ENCODE data around the gene RPTOR.

The RPTOR gene

DNA sequence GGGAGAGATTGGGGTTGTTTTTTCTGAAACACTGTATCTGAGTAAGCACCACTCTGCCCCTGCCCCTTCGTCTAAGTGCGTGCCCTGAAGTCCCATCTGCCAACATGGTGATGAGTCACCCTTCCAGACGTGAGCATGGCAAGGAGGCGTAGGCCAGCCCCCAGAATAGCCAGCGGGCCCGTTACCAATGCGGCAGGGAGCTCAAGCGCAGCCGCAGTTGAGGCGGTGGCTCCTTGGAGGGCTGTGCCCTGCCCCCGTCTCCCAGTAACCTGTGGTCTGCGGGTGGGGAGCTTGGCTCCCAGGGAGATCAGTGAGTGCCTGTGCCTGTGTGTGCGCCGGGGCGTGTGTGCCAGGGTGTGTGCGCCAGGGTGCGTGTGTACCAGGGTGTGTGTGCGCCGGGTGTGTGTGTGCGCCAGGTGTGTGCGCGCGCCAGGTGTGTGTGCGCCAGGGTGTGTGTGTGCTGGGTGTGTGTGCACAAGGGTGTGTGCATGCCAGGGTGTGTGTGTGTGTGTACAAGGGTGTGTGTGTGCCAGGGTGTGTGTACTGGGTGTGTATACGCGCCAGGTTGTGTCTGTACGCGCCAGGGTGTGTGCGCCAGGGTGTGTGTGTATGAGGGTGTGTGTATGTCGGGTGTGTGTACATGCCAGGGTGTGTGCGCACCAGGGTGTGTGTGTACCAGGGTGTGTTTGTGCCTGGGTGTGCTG, 348.4 kb downstream of the RPTOR start:
- DNase-seq (ENCODE audit: low spot score), result no peak

DNA sequence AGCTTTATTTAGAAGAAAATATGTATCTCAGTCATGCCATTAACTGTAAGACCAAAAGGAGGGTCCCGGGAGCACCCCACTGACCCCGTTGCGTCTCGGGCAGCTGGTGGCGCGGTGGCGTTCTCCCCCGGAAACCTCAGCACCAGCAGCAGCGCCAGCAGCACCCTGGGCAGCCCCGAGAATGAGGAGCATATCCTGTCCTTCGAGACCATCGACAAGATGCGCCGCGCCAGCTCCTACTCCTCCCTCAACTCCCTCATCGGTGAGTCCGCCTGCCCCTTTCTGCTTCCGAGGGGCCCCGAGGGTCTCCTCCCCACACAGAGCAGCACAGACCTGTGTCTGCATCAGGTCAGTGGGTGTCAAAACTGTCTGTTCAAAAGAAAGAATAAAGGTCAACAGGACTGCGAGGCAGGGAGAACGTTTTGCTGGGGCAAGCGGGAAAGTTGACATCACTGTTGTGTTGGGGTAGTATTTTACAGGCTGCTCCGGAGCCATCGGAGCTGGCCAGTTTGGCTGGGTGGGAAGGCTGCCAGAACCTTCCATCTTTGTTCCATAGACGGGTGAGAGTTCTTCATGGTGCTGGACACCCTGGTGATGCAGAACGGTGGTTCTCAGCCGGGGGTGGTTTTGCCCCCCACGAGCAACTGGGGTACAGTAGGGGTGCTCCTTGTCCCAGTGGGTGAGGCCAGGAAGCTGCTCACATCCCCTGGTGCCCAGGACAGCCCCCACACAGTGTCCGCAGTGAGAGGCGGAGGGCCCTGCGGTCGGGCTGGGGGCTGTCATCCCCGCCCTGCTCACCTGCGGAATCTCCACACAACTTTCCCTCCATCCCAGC, 349.2 kb downstream of the RPTOR start:
- DNase-seq (ENCODE audit: low spot score), result no peak

DNA sequence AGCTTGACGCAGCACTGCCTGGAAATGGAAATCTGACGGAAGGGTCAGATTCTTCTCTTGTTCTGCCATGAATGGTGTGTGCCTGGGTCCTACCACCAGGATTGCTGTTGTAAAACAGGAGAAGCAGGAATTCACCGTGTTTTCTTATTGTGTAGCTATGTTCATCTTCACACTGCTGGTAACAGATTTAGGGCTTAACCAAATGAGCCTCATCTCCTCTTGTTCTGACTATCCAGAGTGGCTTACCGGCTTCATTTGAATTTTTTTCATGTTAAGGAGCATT, 349.7 kb downstream of the RPTOR start:
- DNase-seq (ENCODE audit: low spot score), result no peak

DNA sequence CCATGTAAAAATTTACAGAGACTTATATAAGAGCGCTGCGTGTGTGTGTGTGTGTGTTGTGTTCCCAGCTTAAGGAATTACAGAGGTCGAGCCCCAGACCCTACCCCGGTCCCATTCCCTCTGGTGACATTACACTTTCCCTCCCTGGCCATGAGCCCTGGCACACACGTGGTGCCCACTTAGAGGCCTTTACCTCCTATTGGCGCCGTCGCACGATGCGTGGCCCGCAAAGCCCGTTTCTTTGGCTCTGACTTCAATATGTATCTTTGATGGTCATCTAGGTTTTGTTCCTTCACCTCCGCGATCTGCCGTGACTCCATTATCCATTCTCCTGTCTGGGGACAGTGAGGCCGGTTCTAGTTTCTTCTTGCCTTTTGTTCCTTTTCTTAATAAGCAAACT, 350.1 kb downstream of the RPTOR start:
- no peak for DNase-seq (ENCODE audit: low spot score)

DNA sequence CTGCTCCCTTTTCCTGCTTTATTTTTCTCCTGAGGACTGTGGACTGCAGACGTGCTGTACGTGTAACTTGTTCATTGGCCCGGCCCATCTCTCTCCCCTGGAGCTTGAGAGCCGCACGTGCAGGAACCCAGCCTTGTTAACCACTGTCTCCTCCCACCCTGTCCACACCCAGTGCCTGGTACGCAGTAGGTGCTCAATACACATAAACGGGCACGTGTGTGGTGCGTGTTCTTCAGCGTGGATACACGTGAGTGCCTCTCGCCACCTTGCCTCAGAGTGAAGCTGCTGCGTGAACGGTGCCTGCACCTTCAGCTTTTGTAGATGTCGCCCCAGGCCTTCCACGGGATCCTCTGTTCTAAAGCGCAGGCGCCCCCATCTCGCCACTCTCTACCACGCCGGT, 350.7 kb downstream of the RPTOR start:
- DNase-seq (ENCODE audit: low spot score), result no peak

DNA sequence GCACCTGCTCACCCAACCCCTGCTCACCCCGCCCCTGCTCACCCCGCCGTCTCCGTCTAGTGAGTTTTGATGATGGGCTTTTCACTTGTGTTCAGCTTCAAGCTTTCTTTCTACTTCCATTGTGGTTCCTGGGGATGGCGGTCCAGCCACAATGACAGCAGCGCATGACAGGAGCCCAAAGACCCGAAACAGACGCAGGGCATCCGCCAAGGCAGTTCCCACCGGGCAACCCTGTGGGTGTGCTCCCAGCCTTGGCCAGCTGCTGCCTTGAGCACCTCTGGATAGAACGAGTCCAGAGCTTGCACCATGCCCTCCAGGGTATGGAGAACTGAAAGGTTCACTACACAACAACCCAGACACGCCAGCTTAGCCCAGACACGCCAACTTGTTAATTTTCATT, 354.1 kb downstream of the RPTOR start:
- DNase-seq (ENCODE audit: low spot score), result no peak

DNA sequence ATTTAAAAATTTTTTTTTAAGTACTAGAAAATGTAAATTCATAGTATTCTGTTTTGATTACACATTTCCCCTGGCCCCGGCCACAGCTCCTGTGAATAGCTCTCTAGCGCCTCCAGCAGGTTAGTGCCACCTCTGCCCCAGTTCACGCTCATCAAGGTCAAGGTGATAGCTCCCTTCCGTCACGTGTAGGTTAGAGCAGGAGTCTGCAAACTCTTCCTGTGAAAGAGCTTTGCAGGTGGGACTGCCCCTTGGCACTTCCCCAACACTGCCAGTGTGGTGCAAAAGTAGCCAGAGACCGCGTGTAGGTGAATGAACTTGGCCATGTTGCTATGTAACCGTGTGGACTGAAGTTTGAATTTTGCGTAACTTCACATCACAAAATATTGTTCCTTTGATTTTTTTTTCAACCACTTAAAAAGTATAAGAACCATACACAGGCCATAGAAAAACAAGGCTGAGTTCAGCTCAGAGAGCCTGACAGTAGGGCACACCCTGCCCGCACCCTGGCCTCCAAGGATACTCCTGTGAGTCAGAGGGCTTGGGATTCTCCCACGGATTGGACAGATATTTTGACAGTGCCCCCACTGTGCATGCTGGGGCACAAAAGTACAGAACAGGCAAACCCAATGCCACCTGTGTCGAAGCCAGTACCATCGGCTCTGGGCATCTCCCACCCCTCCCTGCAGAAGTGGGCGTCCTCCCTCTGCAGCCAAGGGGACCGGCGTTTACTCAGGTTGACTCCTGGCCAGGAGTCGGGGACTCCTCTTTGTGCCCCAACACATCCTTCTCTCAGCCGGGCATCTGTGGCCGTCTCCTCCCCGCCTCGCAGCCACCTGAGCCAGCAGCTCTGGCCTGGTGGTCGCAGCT, 355.0 kb downstream of the RPTOR start:
- DNase-seq (ENCODE audit: low spot score), result peak; percentile 44

DNA sequence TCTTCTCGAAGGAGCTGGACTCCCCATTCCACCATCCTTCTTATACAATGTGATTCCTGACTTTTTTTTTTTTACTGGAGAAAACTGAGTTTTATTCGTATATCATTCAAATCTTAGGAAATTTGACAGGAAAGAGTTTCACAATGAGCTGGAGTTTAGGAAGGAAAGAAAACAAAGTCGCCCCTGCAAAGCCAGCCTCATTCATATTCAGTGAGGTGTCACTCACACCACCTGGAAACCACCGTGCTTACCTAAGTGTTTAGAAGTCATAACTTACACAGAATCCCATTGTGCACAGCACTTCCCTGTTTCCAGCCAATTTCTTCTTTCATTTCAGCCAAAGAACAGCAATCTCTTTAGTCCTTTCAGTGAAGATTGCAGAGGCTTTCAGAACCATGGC, 356.7 kb downstream of the RPTOR start:
- no peak for DNase-seq (ENCODE audit: low spot score)

DNA sequence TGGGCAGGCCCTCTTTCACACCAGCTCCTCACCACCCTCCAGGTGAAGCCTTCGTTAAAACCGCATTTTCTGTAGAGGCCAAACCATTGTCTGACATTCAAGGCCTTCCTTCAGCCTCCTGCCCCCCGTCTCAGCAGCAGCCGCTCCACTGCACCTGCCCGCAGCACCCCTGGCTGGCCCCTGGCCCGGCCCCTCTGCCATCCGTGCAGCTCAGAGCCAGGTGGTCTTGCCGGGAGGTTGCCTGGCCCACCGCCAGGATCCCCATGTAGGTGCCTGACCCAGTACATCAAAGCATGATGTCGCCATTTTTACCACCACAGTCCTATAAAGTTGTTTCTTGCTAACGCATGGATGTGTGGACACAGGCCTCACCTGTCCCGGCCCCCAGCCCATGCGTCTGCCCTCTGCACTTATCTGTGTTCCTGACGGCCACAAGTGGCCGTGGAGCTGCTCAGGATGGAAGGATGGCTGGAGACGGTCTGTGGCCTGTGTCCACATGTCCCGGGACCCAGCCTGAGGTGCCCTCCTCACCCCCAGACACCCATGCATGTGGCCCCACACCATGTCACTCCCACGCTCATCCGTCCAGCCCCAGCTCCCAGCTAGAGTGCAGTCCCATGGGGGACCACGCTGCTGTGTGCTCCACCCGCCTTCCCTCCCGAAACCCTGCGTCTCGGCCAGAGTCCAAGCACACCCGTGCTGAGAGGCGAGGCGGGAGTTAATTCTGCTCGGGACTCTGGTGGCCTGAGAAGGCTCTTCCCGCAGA, 357.7 kb downstream of the RPTOR start:
- DNase-seq (ENCODE audit: low spot score), result no peak

DNA sequence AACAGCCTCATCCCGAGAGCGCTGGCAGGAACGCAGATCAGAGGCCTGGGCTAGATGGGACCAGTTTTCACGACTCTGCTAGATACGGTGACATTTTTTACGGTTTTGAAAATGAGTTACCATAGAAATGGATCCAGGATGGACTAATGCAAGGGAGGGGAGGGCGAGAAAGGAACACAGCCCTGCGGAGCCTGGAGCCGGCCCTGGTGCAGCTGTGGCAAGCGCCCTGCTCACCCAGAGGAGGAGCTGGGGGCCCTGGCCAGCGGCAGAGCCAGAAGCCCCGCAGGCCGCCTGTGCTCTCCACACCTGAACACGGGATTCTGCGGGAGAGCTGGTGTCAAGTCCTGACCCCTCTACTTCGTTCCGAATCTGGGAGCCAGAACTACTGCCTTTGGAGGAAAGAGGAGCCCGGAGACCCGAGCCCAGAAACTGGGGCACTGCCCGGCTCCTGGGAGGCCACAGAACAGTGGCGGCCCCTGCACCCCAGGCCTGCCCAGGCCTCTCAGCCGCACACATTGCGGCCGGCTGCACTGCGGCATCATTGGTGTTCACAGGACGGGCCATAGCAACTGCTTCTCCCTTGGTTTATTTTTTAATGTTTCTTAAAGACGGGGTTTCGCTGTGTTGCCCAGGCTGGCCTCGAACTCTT, 358.4 kb downstream of the RPTOR start:
- no peak for DNase-seq (ENCODE audit: low spot score)

DNA sequence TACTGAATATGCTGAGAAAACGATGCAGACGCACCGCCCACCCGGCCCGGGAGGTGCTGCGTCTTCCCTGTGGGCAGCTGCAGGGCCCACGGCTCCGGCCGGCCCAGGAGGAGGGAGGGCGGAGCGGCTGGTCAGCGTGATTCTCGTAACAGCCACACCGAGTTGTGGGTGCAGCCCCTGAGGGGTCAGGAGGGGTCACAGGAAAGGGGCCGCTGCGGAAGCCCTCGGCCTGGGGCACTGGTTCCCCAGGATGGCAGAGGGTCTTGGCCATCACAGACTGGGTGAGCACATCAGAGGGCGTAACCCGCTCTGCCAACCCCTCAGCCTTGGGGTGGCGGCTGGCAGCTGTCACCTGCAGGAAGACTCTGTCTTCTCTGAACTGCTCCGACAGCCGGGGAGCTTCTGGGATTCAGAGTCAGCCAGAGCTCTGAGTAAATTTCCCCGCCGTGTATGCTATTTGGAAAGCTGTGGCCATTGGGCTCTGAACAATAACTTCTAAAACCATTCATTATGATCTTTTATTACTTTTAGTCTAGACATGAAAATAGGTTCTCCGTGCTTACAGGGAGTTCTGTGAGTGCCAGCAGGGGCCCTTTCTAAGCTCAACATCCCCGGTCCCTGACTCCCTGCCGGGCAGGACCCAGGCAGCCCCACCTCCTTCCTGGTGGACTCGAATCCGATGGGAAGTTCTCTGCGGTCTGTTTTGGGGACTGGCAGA, 359.6 kb downstream of the RPTOR start:
- no peak for DNase-seq (ENCODE audit: low spot score)

DNA sequence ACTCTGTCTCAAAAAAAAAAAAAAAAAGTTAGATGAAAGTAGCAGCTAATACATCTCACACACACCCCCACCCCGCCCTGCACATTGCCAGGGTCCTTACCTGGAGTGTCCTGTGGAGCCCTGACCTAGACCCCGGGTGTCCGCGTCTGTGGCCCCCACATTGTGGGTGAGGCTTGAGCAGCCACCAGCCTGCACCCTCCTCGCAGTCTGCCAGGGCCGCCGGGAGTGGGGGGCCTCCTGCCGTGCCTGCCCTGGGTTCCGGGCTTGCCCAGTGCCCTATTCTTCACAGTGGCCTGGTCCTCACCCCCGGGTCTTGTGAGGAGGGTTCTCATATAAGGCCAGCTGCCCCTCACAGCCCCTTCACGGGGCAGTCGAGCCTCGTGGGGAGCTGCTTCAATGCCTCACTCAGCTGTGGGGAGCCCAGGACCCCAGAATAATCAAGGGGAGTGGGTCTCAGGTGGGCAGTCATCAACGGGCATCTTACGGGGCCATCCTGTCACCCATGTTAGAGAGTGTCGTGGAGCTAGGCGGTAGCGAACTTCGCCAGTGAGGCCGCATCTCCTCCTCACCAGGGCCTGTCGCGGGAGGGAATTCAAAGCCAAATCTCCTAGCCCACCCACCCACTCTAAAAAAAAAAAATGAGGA, 361.1 kb downstream of the RPTOR start:
- no peak for DNase-seq (ENCODE audit: low spot score)

DNA sequence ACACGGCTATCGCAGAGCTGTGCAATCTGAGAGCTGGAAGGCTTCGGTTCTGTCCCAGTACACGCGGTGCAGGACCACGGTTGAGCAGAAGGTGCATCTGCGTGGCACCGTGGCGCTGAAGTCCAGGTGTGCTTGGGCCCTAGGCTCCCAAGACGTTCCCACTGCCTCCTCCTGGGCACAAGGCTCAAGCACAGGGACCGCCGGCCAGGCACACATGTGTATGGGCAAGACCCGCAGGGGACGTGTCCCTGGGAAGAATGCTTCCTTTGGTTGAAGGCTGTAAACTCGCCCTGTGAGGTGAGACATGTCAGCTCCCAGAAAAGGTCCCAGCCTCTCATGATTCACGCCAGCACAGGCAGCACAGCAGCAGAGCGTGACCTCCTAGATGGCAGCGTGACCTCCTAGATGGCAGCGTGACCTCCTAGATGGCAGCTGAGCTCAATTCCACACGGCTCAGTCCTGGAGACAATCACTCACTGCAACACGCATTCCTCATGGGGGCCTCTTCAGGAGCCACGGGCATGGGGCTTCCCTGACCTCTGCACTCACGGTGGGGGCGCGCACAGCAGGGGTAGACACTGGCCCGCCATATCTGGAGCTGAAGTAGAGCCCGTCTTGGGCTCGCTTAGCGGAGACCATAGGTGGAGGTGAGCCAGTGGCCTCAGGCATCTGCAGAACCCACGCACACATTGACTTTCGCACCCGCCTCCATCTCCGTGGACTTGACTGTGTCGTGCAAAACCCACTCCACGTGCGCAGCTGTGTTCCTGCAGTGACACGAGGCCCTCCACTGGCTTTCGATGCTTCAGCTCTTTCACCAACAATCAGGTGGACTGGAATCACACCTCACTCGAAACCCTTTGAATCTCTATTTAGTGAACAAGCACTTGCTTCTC, 362.0 kb downstream of the RPTOR start:
- DNase-seq (ENCODE audit: low spot score), result no peak

DNA sequence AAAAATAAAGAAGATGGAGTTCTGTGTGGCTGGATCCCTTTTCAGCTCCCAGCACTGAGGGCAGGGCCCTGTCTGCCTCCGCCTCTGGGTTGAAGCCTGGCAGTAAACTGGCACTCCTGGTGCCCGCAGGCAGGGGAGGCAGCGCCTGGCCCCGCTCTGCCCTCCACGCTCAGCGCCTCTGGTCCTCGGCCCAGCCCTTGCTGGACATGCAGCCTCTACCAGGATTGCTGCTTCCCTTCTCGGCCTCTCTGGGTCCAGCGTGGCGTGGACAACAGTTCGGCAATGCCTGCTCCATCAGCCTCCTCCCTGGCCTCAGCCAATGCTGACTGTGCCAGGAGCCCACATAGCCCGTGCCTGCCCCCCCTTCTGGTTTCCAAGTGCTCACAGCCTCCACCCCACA, 362.6 kb downstream of the RPTOR start:
- DNase-seq (ENCODE audit: low spot score), result no peak

DNA sequence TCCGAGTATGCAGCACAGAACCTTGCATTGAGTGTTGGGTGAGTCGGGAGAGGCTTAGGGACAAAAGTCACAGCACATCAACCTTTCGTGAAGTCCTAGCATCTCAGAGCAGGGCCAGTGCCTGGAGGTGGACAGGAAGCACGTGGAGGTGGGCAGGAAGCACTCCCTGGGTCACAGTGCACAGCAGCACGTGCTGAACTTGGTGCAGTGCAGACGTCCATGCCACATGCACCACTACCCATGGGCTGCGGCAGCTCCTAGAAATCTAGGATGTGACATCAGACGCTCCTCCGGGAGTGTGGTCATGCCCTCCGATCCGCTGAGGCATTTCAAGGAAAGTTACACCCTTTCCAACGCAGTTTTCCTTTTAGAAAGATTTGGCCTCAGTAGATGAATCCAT, 363.6 kb downstream of the RPTOR start:
- DNase-seq (ENCODE audit: low spot score), result no peak

DNA sequence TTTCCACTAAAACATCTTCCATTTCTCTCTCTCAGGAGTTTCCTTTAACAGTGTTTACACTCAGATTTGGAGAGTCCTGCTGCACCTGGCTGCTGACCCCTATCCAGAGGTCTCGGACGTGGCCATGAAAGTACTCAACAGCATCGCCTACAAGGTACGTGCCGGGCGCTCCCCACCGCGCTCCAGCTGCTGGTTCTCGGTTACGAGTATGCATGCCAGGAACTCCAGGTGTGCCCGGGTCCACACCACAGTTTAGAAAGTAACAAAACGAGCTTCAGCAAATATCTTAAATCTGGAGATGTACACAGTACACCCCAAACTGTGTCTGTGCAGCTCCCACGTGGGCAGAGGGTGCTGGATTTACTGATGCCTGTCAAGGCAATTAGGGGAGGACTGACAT, 364.1 kb downstream of the RPTOR start:
- DNase-seq (ENCODE audit: low spot score), result no peak

DNA sequence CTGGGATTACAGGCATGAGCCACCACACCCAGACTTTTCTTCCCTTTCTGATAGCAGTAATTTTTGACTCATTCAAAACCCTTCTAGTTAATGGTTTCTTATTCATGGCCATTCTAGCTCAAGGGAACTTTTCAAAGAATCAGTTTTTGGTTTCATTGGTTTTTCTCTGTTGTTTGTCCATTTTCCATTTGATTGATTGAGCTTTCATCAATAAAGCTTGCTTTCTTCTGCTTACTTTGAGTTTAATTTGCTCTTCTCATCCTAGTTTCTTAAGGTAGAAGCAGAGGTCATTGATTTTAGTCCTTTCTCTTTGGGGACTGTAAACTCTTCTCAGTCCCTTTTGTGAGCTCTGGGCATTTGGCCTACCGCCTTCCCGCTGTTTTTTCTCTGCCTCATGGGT, 365.0 kb downstream of the RPTOR start:
- no peak for DNase-seq (ENCODE audit: low spot score)

DNA sequence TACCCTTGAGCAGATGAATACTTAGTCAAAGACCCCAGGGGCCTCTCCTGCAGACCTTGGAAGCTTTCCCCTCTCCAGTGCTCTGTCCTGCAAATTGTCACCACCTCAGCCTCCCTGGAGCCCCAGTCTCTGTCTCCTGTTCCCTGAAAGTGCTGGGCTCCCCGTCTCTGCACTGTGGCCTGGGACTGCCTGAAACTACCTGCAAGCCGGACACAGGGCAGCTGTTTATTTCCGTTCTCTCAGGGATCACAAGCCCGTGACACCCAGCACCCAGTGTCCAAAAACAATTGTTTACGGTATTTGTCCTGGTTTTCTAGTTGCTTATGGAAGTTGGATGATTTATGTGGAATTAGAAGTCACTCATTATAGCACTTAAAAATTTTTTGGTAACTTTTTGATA, 365.4 kb downstream of the RPTOR start:
- no peak for DNase-seq (ENCODE audit: low spot score)

DNA sequence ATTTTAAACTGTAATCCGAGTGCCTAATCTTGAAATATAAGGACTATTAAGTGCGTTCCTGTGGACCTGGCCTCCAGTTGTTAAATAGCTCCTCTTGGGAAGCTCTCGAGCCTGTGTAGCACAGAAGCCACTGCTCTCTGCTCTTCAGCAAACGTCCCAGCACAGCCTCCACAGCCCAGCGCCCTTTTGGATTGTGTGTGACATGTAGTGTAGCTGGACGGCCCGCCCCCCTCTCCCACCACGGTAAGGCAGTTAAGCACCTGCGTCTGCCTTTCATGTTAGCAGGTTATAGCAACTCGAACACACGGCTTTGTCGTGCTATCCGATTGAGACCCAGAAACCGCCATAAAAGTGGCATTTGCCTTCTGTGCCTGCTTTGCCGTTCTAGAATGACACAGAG, 367.8 kb downstream of the RPTOR start:
- DNase-seq (ENCODE audit: low spot score), result no peak

All from hepatic stellate cell (primary cell).